ENCODE measurements around the gene CELF4. TPM values are rescaled to one million over a fixed set of nuclear protein-coding genes. Genes with fewer than 3 reads are reported as not detected.

Gene CELF4
- total RNA-seq, 6 donors from 2014 or later: 0.15 to 1.4 (median 0.81) TPM; not detected in 1

DNA sequence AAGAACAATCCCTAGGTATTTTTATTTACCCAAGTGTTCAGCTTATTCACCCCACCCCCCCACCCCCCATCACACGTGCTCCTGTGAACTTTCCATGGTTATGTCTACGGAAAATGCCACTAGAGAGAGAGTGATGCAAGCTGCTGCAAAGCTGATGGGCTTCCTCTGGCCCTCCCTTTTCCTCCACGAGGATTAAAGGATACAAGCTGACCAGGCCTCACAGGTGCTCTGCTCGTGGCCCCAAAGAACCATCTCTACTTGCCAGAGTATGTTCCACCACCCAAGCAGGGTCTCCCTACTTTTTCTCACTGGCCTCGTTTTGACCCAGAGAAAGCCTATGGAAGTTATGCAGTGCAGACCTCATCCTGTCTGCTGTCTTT is 342.6 kb downstream of the CELF4 start:
- TF ChIP-seq EP300 (IDR thresholded peaks at IDR 0.05) (no peak), CTCF (IDR thresholded peaks at IDR 0.05) (no peak), POLR2AphosphoS5 (IDR thresholded peaks at IDR 0.05) (no peak), POLR2A (IDR thresholded peaks at IDR 0.05) (no peak)
- 74 to 89% methylated on average over 5 of the region's 5 CpGs for WGBS, 2 donors
- Histone ChIP-seq H3K36me3 (peaks cover 0 to 5% (median 0%) of the 10 kb centered on the region in 4 donors), H3K27ac (no peak overlapping the region), H3K4me1 (no peaks in the 10 kb centered on the region), H3K4me3 (no peak overlapping the region), H3K9me3 (no peaks in the 10 kb centered on the region), H3K27me3 (no peaks in the 10 kb centered on the region)
- ATAC-seq (ENCODE audit: low FRiP score in 2 of 2) (no peak), DNase-seq (no peak)

GRCh38 chr18:37222354-37222998 is 343.1 kb downstream of the CELF4 start:
- H3K4me3 ChIP-seq: no peak overlapping the region
- no peaks in the 10 kb centered on the region for H3K9me3 ChIP-seq
- no peak overlapping the region for H3K27ac ChIP-seq
- no peak for TF ChIP-seq POLR2AphosphoS5 (IDR thresholded peaks at IDR 0.05)
- no peak for TF ChIP-seq EP300 (IDR thresholded peaks at IDR 0.05)
- TF ChIP-seq POLR2A (IDR thresholded peaks at IDR 0.05): no peak
- TF ChIP-seq CTCF (IDR thresholded peaks at IDR 0.05): no peak
- no peaks in the 10 kb centered on the region for H3K27me3 ChIP-seq
- H3K36me3 ChIP-seq: peaks cover 0 to 5% (median 0%) of the 10 kb centered on the region in 4 donors
- H3K4me1 ChIP-seq: no peaks in the 10 kb centered on the region
- no peak for DNase-seq
- ATAC-seq (ENCODE audit: low FRiP score in 2 of 2): no peak
- WGBS, 2 donors: 88 to 89% methylated on average over 4 of the region's 4 CpGs

DNA sequence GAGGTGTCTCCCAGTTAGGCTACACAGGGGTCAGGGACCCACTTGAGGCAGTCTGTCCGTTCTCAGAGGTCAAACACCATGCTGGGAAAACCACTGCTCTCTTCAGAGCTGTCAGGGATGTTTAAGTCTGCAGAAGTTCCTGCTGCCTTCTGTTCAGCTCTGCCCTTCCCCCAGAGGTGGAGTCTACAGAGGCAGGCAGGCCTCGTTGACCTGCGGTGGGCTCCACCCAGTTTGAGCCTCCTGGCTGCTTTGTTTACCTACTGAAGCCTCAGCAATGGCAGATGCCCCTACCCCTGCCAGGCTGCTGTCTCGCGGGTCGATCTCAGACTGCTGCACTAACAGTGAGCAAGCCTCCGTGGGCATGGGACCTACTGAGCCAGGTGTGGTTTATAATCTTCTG is 346.3 kb downstream of the CELF4 start:
- WGBS, 2 donors: 75 to 82% methylated on average over 2 to 7 of the region's 7 CpGs
- Histone ChIP-seq H3K27me3 (no peaks in the 10 kb centered on the region), H3K27ac (no peak overlapping the region), H3K36me3 (peaks cover 0 to under 1% (median 0%) of the 10 kb centered on the region in 4 donors), H3K4me1 (no peaks in the 10 kb centered on the region), H3K4me3 (no peak overlapping the region), H3K9me3 (no peaks in the 10 kb centered on the region)
- DNase-seq (no peak), ATAC-seq (ENCODE audit: low FRiP score in 2 of 2) (no peak)
- TF ChIP-seq CTCF (IDR thresholded peaks at IDR 0.05) (no peak), POLR2AphosphoS5 (IDR thresholded peaks at IDR 0.05) (no peak), POLR2A (IDR thresholded peaks at IDR 0.05) (no peak), EP300 (IDR thresholded peaks at IDR 0.05) (no peak)

GRCh38 chr18:37218022-37218590 is 347.5 kb downstream of the CELF4 start:
- ATAC-seq (ENCODE audit: low FRiP score in 2 of 2): no peak
- 62 to 71% methylated on average over 2 of the region's 2 CpGs for WGBS, 2 donors
- no peaks in the 10 kb centered on the region for H3K27me3 ChIP-seq

More at GRCh38 chr18:37218022-37218590, 347.5 kb downstream of the CELF4 start:
- H3K4me1 ChIP-seq: no peaks in the 10 kb centered on the region
- H3K4me3 ChIP-seq: no peak overlapping the region
- H3K9me3 ChIP-seq: peaks cover 0 to 6% (median 1%) of the 10 kb centered on the region in 4 donors
- no peak for DNase-seq
- no peaks in the 10 kb centered on the region for H3K36me3 ChIP-seq
- TF ChIP-seq POLR2A (IDR thresholded peaks at IDR 0.05) (no peak), EP300 (IDR thresholded peaks at IDR 0.05) (no peak), CTCF (IDR thresholded peaks at IDR 0.05) (no peak), POLR2AphosphoS5 (IDR thresholded peaks at IDR 0.05) (no peak)
- no peak overlapping the region for H3K27ac ChIP-seq

Data from upper lobe of left lung (tissue), 6 donors.